Measurements from ENCODE around the gene CEP170. TPM values are rescaled to one million over a fixed set of nuclear protein-coding genes. Genes with fewer than 3 reads are reported as not detected.
A peak's percentile ranks its signal among the peaks of the same experiment; 100 is the strongest.

CEP170 gene
- total RNA-seq, 1 donor from 2014 or later = 82.2 TPM

DNA sequence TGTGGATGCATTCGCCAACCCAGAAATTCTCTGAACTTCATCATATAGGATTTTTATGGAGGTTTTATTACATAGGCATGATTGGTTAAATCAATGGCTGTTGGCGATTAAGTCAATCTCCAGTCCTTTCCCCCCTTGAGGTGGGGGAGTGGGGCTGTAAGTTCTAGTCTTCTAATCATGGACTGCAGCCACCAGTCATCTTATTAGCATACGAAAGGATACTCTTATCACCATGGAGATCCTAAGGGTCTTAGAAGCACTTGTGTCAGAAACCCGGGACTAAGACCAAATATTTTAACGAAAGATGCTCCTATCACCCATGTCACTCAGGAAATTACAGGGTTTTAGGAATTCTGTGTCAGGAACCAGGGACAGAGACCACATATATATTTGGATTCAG, 37.0 kb upstream of the CEP170 start:
- no peaks in the 10 kb centered on the region for H3K36me3 ChIP-seq (ENCODE audit: control insufficient read depth, insufficient read depth, low read length)
- no peak for DNase-seq (ENCODE audit: low read depth)
- no peak overlapping the region for H3K4me3 ChIP-seq (ENCODE audit: low read depth, low read length)
- TF ChIP-seq, protein P1, sequence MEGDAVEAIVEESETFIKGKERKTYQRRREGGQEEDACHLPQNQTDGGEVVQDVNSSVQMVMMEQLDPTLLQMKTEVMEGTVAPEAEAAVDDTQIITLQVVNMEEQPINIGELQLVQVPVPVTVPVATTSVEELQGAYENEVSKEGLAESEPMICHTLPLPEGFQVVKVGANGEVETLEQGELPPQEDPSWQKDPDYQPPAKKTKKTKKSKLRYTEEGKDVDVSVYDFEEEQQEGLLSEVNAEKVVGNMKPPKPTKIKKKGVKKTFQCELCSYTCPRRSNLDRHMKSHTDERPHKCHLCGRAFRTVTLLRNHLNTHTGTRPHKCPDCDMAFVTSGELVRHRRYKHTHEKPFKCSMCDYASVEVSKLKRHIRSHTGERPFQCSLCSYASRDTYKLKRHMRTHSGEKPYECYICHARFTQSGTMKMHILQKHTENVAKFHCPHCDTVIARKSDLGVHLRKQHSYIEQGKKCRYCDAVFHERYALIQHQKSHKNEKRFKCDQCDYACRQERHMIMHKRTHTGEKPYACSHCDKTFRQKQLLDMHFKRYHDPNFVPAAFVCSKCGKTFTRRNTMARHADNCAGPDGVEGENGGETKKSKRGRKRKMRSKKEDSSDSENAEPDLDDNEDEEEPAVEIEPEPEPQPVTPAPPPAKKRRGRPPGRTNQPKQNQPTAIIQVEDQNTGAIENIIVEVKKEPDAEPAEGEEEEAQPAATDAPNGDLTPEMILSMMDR (IDR thresholded peaks at IDR 0.05; ENCODE audit: insufficient read depth, low read length, poor library complexity, severe bottlenecking) = no peak
- no peaks in the 10 kb centered on the region for H3K27me3 ChIP-seq (ENCODE audit: control insufficient read depth, insufficient read depth, low read length)

DNA sequence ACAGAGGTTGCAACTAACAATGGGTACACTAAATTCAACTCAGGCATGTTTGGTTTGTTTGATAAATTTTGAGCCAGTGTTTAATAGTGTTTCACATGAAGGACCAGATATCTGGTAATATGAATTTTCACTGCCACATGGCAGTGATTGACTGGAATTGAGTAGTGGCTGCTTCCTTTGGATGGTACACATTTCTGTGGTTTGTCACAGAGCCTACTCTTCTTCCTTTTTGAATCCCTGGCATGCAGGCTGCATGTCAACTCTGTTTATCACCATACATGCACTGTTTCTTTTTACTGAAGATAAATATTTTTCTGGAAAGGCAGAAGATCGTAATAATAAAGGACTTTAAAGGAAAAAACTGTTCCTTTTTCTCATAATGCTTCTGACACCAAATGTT, 36.2 kb upstream of the CEP170 start:
- H3K4me3 ChIP-seq (ENCODE audit: low read depth, low read length) = no peak overlapping the region
- H3K27me3 ChIP-seq (ENCODE audit: control insufficient read depth, insufficient read depth, low read length) = no peaks in the 10 kb centered on the region
- H3K36me3 ChIP-seq (ENCODE audit: control insufficient read depth, insufficient read depth, low read length) = no peaks in the 10 kb centered on the region
- TF ChIP-seq, protein P1 (IDR thresholded peaks at IDR 0.05; ENCODE audit: insufficient read depth, low read length, poor library complexity, severe bottlenecking) = no peak
- no peak for DNase-seq (ENCODE audit: low read depth)

DNA sequence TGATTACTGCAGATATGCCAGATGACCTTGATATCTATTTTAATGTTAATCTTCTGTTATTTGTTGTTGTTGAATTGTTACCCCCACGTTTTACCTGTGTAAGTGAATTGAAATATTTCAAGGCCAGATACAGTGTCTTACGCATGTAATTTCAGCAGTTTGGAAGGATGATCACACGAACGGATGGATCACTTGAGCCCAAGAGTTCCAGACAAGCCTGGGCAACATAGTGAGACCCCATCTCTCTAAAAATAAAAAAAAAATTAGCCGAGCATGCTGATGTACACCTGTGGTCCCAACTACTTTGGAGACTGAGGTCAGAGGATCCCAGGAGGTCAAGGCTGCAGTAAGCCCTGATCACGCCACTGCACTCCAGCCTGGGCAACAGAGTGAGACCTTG, 33.0 kb upstream of the CEP170 start:
- TF ChIP-seq, protein P1 (IDR thresholded peaks at IDR 0.05; ENCODE audit: insufficient read depth, low read length, poor library complexity, severe bottlenecking) = no peak
- no peak overlapping the region for H3K4me3 ChIP-seq (ENCODE audit: low read depth, low read length)
- no peaks in the 10 kb centered on the region for H3K27me3 ChIP-seq (ENCODE audit: control insufficient read depth, insufficient read depth, low read length)
- no peak for DNase-seq (ENCODE audit: low read depth)
- H3K36me3 ChIP-seq (ENCODE audit: control insufficient read depth, insufficient read depth, low read length) = no peaks in the 10 kb centered on the region

DNA sequence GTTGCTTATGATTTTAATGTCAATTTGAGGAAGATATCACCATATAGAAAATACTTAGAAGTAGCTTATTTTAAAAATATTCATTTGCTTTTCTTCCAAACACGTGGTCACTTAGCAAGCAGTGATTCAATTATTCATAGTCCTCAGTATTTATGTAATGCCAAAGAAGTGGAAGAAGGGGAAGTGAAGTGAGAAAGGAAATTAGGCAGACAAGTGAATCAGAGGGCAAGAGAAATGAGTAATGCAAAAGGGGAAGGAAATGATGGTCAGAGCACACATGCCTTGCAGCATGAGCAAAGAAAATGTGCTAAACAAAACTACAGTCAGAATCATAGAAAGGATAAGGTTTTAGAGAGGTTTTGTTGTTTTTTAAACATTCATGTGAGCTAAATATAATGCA, 32.6 kb upstream of the CEP170 start:
- H3K4me3 ChIP-seq (ENCODE audit: low read depth, low read length) = no peak overlapping the region
- peak; percentile 69 for DNase-seq (ENCODE audit: low read depth)
- no peaks in the 10 kb centered on the region for H3K27me3 ChIP-seq (ENCODE audit: control insufficient read depth, insufficient read depth, low read length)
- TF ChIP-seq, protein P1 (IDR thresholded peaks at IDR 0.05; ENCODE audit: insufficient read depth, low read length, poor library complexity, severe bottlenecking) = no peak
- no peaks in the 10 kb centered on the region for H3K36me3 ChIP-seq (ENCODE audit: control insufficient read depth, insufficient read depth, low read length)

DNA sequence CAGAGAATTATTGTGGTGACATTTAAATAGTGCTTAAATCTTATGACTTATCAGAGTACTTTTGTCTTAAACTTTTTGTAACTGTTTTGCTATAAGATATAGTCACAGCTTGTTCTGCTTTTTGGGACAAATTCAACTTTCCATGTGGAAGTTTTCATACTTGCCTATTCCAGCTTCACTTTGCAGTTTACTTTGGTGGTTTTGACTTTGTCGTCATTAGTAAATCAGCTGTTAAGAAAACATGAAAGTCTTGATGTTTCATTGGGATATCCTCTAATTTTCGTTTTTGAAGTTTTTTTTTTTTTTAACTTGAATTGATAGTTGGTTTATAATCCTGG, 32.0 kb upstream of the CEP170 start:
- TF ChIP-seq, protein P1 (IDR thresholded peaks at IDR 0.05; ENCODE audit: insufficient read depth, low read length, poor library complexity, severe bottlenecking) = no peak
- DNase-seq (ENCODE audit: low read depth) = no peak
- no peaks in the 10 kb centered on the region for H3K36me3 ChIP-seq (ENCODE audit: control insufficient read depth, insufficient read depth, low read length)
- no peaks in the 10 kb centered on the region for H3K27me3 ChIP-seq (ENCODE audit: control insufficient read depth, insufficient read depth, low read length)
- no peak overlapping the region for H3K4me3 ChIP-seq (ENCODE audit: low read depth, low read length)

DNA sequence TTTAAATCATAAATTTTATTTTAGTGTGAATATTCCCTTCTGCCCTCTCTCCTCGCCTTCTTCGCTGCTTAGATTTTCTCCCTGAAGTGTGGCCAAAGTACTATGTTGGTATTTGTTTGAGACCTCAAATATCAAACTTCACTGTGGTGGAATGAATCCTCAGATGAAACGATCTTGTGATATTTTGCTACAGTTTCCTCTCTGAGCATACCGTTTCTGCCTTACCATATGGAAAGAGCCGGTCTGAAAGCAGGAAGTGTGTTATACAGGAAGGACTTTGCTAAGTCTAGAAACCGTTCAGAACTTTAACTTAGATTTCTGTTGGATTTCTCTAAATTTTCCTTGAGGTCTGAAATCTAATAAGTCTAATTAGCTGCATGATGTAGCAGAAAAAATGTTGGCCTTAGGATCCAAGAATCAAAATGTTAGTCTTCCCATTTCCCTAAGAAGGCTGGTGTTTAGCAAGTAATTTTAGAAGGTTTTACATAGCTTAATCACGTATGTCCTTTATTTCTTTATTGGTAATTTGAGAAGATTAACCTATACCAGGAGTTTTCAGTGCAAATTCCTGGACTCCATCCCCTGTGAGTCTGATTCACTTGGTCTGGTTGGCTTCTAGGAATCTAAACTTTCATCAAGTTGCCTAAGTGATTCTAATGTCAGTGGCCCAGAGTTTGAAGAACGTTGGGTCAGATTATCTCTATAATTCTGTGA, 31.5 kb upstream of the CEP170 start:
- Histone ChIP-seq H3K36me3 (ENCODE audit: control insufficient read depth, insufficient read depth, low read length) (no peaks in the 10 kb centered on the region), H3K4me3 (ENCODE audit: low read depth, low read length) (no peak overlapping the region), H3K27me3 (ENCODE audit: control insufficient read depth, insufficient read depth, low read length) (no peaks in the 10 kb centered on the region)
- TF ChIP-seq, protein P1 (IDR thresholded peaks at IDR 0.05; ENCODE audit: insufficient read depth, low read length, poor library complexity, severe bottlenecking) = no peak
- DNase-seq (ENCODE audit: low read depth) = no peak
